ENCODE results near the gene ABHD17A. TPM values are rescaled to one million over a fixed set of nuclear protein-coding genes. Genes with fewer than 3 reads are reported as not detected.

ABHD17A gene
- total RNA-seq, 1 donor from 2014 or later = 60.4 TPM

GRCh38 chr19:1862424-1863327, 22.6 kb downstream of the ABHD17A start:
- no peak for DNase-seq (ENCODE audit: extremely low spot score, unreplicated experiment)
- no peaks in the 10 kb centered on the region for H3K9me3 Mint-ChIP-seq
- peaks cover 12% of the 10 kb centered on the region for H3K4me1 Mint-ChIP-seq (ENCODE audit: unreplicated experiment)
- peak overlapping the region; percentile 91 for H3K4me3 Mint-ChIP-seq
- no peak for TF ChIP-seq CTCF (conservative IDR thresholded peaks at IDR 0.05)
- H3K27ac Mint-ChIP-seq = peak overlapping the region; percentile 89
- no peaks in the 10 kb centered on the region for H3K36me3 Mint-ChIP-seq
- peaks cover 15% of the 10 kb centered on the region for H3K27me3 Mint-ChIP-seq

- Mint-ChIP-seq H3K27me3 (peaks cover 15% of the 10 kb centered on the region), H3K4me1 (ENCODE audit: unreplicated experiment) (peaks cover 12% of the 10 kb centered on the region), H3K36me3 (no peaks in the 10 kb centered on the region), H3K4me3 (peak overlapping the region; percentile 91), H3K9me3 (no peaks in the 10 kb centered on the region), H3K27ac (peak overlapping the region; percentile 89)
- TF ChIP-seq CTCF (conservative IDR thresholded peaks at IDR 0.05) = no peak
- no peak for DNase-seq (ENCODE audit: extremely low spot score, unreplicated experiment)
These were observed 23.2 kb downstream of the ABHD17A start for GRCh38 chr19:1862068-1862423.

- Mint-ChIP-seq H3K27me3 (peaks cover 15% of the 10 kb centered on the region), H3K36me3 (no peaks in the 10 kb centered on the region), H3K4me1 (ENCODE audit: unreplicated experiment) (peaks cover 12% of the 10 kb centered on the region), H3K4me3 (peak overlapping the region; percentile 91), H3K27ac (peak overlapping the region; percentile 89), H3K9me3 (no peaks in the 10 kb centered on the region)
- no peak for TF ChIP-seq CTCF (conservative IDR thresholded peaks at IDR 0.05)
- DNase-seq (ENCODE audit: extremely low spot score, unreplicated experiment) = no peak
These were observed 23.7 kb downstream of the ABHD17A start for GRCh38 chr19:1861599-1862031.

- TF ChIP-seq CTCF (conservative IDR thresholded peaks at IDR 0.05) = no peak
- no peak for DNase-seq (ENCODE audit: extremely low spot score, unreplicated experiment)
- peak overlapping the region; percentile 91 for H3K4me3 Mint-ChIP-seq
- peaks cover 12% of the 10 kb centered on the region for H3K4me1 Mint-ChIP-seq (ENCODE audit: unreplicated experiment)
- peaks cover 15% of the 10 kb centered on the region for H3K27me3 Mint-ChIP-seq
- no peaks in the 10 kb centered on the region for H3K9me3 Mint-ChIP-seq
- H3K27ac Mint-ChIP-seq = peak overlapping the region; percentile 89
- H3K36me3 Mint-ChIP-seq = no peaks in the 10 kb centered on the region
These were observed 24.3 kb downstream of the ABHD17A start for GRCh38 chr19:1860821-1861598.

GRCh38 chr19:1860042-1860775, 25.1 kb downstream of the ABHD17A start:
- no peak for DNase-seq (ENCODE audit: extremely low spot score, unreplicated experiment)
- Mint-ChIP-seq H3K9me3 (no peaks in the 10 kb centered on the region), H3K4me1 (ENCODE audit: unreplicated experiment) (peaks cover 12% of the 10 kb centered on the region), H3K4me3 (peak overlapping the region; percentile 91), H3K27me3 (peaks cover 15% of the 10 kb centered on the region), H3K36me3 (no peaks in the 10 kb centered on the region), H3K27ac (peak overlapping the region; percentile 43)
- TF ChIP-seq CTCF (conservative IDR thresholded peaks at IDR 0.05) = no peak

Measured in type B pancreatic cell (in vitro differentiated cells).